Activated CD4-positive, CD25-positive, alpha-beta regulatory T cell treated with anti-CD3 and anti-CD28 coated beads, Interleukin-2, amount 50 U/mL, for 16 hours (primary cell): ENCODE measurements around the gene ESR1.
"Not testable (repeated sequence)": the region's sequence is repeated elsewhere in the genome, so short reads cannot be mapped to it uniquely, and the experiment has no call there.

Source experiments
- DNase-seq: peaks from one replicate; pipeline ENCODE4 v3.0.0-alpha.2; 2020; ENCODE audit warnings: low read depth, low spot score

Gene ESR1

GRCh38 chr6:151813858-151814257 lies 6.4 kb downstream of the ESR1 start:
- no peak for DNase-seq

GRCh38 chr6:151814614-151815013 lies 7.1 kb downstream of the ESR1 start:
- DNase-seq, result no peak

- DNase-seq, result no peak
These were observed 15.0 kb downstream of the ESR1 start for GRCh38 chr6:151822252-151823111.

DNA sequence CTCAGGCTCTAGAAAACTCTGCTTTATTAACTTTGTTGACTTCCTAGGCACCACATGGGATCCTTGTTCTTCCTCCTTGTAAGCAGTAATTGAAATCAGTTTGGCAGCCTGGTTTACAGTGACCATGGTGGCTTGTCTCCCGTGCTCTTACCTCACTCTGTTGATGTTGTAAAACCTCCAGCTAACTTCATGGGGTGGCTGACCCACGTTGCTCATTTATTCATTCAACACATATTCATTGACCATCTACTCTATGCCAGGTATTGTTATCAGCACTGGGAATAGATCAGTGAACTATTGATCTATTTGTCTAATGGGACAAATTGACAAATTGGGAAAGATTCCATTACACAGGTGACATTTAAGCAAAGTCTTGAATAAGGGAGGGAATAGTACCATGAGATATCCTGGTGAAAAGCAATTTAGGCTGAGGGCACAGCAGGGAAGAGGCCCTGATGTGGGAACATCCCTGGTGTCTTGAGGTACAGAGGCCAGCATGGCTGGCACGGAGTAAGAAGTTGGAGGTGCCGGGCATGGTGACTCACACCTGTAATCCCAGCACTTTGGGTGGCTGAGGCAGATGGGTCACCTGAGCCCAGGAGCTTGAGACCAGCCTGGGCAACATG lies 19.1 kb downstream of the ESR1 start:
- no peak for DNase-seq

GRCh38 chr6:151832710-151833109 lies 25.2 kb downstream of the ESR1 start:
- DNase-seq, result no peak

DNA sequence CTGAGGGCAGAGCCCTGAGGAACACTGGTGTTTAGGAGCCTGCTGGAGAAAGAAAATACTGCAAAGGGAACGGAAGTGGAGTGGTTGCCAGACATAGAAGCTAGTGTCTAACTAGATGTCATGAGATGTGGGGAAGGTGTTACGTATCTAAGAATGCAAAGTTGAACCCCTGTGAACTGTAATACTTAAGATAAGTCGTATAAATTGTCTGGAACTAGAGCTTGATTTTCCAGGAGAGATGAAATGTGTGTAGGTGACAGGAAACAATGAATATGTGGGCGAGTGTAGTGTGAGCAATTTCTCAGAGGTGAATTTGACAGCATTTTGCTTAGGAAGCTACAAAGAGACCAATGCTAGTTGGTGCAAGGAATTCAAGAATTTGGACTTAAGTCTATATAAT lies 27.9 kb downstream of the ESR1 start:
- DNase-seq, result no peak

DNA sequence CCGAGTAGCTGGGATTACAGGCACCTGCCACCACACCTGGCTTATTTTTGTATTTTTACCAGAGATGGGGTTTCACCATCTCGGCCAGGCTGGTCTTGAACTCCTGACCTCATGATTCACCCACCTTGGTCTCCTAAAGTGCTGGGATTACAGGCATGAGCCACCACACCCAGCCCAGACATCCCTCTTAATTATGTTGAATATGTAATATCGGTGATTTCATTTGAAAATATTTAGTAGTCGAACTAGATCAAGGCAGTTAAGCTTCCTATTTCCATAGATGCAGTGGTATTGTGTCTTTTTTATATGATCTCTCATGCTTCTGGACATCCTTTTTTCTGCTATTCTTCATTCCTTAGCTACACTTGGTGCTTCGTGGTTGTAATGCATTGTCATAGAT lies 29.7 kb downstream of the ESR1 start:
- DNase-seq, result no peak

GRCh38 chr6:151842816-151843215 lies 35.3 kb downstream of the ESR1 start:
- no peak for DNase-seq

DNA sequence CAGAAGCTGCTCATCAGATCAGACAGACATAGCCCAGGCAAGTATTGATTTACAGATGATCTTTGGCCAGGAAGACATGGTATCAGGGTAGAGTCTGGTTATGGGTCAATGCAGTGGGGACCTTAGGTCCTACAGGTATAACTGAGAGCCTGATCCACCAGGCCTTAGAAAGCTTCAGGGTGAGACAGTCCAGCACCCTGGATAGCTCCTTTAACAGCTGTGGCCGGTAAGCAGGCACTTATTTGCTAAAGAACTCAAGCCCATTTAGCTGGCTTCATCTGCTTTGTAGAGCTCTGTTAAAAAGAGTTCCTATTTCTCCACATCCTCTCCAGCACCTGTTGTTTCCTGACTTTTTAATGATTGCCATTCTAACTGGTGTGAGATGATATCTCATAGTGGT lies 39.6 kb downstream of the ESR1 start:
- no peak for DNase-seq

DNA sequence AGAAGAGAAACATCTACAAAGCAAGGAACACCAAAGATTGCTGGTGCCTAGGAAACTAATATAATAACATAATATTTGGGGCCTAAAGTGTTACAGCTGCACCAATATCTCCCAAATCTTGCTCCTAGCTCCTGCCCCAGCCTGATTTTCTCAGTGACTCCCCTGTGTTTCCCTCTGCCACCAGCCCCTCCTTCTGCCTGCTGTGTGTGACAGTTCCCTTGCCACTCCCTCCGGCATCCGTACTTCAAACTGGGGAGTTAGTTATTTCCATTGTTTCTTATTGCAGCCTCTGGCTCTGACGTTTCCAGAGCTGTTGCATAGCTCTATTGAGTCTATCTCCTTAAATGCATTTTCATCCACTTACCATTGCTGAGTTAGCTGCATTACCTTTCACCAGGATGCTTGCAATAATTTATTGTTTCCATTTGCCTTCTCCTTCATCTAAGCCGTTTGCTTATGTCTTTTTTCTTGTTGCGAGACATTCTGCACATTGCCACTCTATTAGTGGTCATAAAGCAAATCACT lies 43.1 kb downstream of the ESR1 start:
- DNase-seq, result no peak

- DNase-seq, result no peak
These were observed 50.8 kb downstream of the ESR1 start for GRCh38 chr6:151858294-151858693.

DNA sequence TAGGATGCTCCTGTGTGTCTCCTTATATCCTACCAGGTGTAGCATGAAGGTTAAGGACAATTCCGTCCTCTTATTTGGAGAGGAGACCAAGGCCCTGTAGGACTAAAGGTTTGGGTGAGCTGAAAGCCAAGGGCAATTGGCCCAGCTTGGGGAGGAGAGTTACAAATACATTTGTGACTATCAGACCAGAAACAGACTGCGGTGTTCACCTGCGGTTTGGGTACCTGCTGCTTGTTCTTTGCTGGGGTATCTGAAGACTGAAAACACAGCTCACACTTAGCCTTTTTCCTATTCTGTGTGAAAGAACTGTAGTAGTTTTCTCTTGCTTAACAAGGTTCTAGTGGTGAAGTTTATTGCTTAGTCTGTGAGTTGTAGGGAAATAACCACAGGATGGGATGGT lies 55.0 kb downstream of the ESR1 start:
- no peak for DNase-seq

DNA sequence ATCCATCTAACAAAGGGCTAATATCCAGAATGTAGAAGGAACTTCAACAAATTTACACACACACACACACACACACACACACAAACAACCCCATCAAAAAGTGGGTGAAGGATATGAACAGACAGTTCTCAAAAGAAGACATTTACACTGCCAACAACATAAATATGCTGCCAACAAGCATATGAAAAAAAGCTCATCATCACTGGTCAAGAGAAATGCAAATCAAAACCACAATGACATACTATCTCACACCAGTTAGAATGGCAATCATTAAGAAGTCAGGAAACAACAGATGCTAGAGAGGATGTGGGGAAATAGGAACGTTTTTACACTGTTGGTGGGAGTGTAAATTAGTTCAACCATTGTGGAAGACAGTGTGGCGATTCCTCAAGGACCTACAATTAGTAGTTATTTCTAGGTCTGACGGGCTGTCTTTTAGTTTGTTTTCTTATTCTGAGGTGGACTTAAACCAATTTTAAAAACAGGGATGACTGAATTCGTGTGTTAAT lies 59.9 kb downstream of the ESR1 start:
- DNase-seq, result not testable (repeated sequence)

DNA sequence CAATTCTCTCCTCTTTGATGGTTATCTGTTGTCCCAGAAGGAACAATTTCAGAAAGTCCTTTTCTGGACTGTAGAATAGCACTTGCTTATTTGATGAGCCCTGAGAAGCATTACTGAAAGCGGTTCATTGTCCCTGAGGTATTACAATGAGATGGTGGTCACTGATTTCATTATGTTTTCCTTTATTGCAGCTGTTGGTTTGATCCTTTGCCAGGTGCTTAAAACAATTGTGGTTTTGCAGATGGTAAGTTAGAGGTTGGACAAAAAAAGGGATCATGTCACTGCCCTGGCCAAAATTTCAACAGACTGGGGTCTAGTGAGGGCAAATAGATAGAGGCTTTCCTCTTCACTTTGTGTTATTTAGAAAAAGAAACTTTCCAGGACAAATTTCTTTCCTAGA lies 61.9 kb downstream of the ESR1 start:
- DNase-seq, result no peak

DNA sequence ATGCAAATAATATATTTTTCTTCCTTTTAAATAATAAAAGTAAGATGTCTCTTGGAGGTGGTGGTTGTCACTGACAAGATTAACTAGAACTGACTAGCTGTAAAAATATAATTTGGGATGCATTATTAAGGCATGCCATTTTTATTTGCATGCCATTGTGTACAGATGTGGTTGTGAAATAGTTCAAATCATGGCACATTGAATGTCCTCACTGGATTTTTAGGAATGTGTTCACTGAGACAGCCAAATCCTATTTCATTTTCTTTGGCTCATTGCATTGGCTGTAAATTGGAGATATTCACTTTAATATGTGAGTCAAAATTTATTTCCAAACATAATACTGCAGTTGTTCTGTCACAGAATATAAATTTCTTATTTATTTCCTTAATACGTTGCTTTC lies 62.3 kb downstream of the ESR1 start:
- DNase-seq, result no peak

- DNase-seq, result no peak
These were observed 62.9 kb downstream of the ESR1 start for GRCh38 chr6:151870375-151870774.

- no peak for DNase-seq
These were observed 68.0 kb downstream of the ESR1 start for GRCh38 chr6:151875524-151875923.

GRCh38 chr6:151876122-151876521 lies 68.6 kb downstream of the ESR1 start:
- DNase-seq, result no peak

GRCh38 chr6:151877458-151877857 lies 70.0 kb downstream of the ESR1 start:
- DNase-seq, result no peak

- no peak for DNase-seq
These were observed 73.7 kb downstream of the ESR1 start for GRCh38 chr6:151881231-151881630.

DNA sequence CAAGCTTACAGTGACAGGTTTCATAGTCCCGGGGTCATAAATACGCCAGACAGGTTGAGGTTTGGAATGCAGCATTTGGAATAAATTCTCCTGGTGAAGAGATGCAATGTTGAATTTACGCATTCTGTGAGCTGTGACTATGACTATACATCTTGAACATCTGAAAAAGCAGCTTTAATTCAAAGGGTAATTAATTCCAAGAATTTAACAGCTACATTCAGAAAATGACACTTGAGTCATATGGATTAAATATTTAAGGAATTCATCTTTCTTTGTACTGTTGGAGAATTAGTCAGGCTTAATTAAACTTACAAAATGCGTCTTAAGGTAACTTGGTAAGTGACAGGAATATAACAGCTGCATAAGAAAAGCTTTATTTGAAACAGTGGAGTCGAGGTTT lies 74.7 kb downstream of the ESR1 start:
- no peak for DNase-seq

- DNase-seq, result no peak
These were observed 77.8 kb downstream of the ESR1 start for GRCh38 chr6:151885234-151885633.

DNA sequence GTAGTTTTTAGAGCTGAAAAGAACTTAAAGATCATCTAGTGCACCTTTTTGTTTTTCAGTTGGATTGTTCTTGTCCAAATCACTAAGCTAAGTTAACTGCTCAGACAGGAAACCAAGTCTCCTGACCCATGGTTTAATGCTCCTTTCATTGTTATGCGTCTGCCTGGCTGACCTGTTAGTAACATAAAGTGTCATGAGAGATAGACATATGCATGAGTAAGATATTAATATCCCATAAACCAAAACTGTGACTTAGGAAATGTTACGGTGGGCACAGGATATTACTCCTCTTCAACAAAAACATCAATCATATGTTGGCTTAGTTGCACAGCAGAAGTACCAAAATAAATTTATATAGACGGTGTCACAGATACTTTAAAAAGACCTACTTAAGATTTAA lies 84.0 kb downstream of the ESR1 start:
- DNase-seq, result no peak
